Amniotic epithelial cell (primary cell): ENCODE data around the gene TRPC1.
"Not testable (repeated sequence)": the region's sequence is repeated elsewhere in the genome, so short reads cannot be mapped to it uniquely, and the experiment has no call there.

ENCODE experiments used
- DNase-seq: peaks from one replicate; pipeline ENCODE4 v3.0.0-alpha.2; 2010; ENCODE audit warnings: low read depth

TRPC1 gene

GRCh38 chr3:142723968-142724681 lies at the start of gene TRPC1:
TRPC1 (plus strand) TSS chr3:142724034; CDS start chr3:142724560, 526 bp downstream.
- peak; percentile 63 for DNase-seq

- DNase-seq = no peak
Observed at GRCh38 chr3:142676151-142676550, 47.7 kb upstream of the TRPC1 start.

- no peak for DNase-seq
Observed at GRCh38 chr3:142680710-142681109, 43.1 kb upstream of the TRPC1 start.

- no peak for DNase-seq
Observed at GRCh38 chr3:142690613-142691012, 33.2 kb upstream of the TRPC1 start.

- DNase-seq = no peak
Observed at GRCh38 chr3:142691527-142691926, 32.3 kb upstream of the TRPC1 start.

- DNase-seq = no peak
Observed at GRCh38 chr3:142693136-142693853, 30.5 kb upstream of the TRPC1 start.

- DNase-seq = no peak
Observed at GRCh38 chr3:142694225-142694624, 29.6 kb upstream of the TRPC1 start.

- DNase-seq = no peak
Observed at GRCh38 chr3:142705198-142705597, 18.6 kb upstream of the TRPC1 start.

- DNase-seq = no peak
Observed at GRCh38 chr3:142706321-142707127, 17.3 kb upstream of the TRPC1 start.

GRCh38 chr3:142709207-142709606 lies 14.6 kb upstream of the TRPC1 start:
- no peak for DNase-seq

GRCh38 chr3:142714882-142715281 lies 9.0 kb upstream of the TRPC1 start:
- DNase-seq = peak; percentile 3

GRCh38 chr3:142716102-142716501 lies 7.7 kb upstream of the TRPC1 start:
- no peak for DNase-seq

GRCh38 chr3:142723665-142723967 lies 218 bp upstream of the TRPC1 start:
- DNase-seq = no peak

GRCh38 chr3:142724682-142725356 lies 985 bp downstream of the TRPC1 start:
- DNase-seq = peak; percentile 38

- DNase-seq = no peak
Observed at GRCh38 chr3:142725357-142725739, 1.5 kb downstream of the TRPC1 start.

- DNase-seq = no peak
Observed at GRCh38 chr3:142726017-142726416, 2.2 kb downstream of the TRPC1 start.

GRCh38 chr3:142732066-142732465 lies 8.2 kb downstream of the TRPC1 start:
- no peak for DNase-seq

GRCh38 chr3:142734834-142735233 lies 11.0 kb downstream of the TRPC1 start:
- no peak for DNase-seq

- no peak for DNase-seq
Observed at GRCh38 chr3:142735462-142735861, 11.6 kb downstream of the TRPC1 start.

- DNase-seq = no peak
Observed at GRCh38 chr3:142738396-142738795, 14.6 kb downstream of the TRPC1 start.

GRCh38 chr3:142746646-142747045 lies 22.8 kb downstream of the TRPC1 start:
- no peak for DNase-seq

- DNase-seq = not testable (repeated sequence)
Observed at GRCh38 chr3:142750531-142750930, 26.7 kb downstream of the TRPC1 start.
